Motor neuron (in vitro differentiated cells): ENCODE data around the gene SOAT1. TPM values are rescaled to one million over a fixed set of nuclear protein-coding genes. Genes with fewer than 3 reads are reported as not detected.
"Not testable (repeated sequence)": the region's sequence is repeated elsewhere in the genome, so short reads cannot be mapped to it uniquely, and the experiment has no call there.

Experiments
- ATAC-seq, 8 experiments: fragments of 200-7000 bp; cut with Tn5 transposase; replicated peaks in 6 of 8; 2 replicates each; pipeline ENCODE4 v1.8.0; 2021; ENCODE audit warnings: mild to moderate bottlenecking in 8 of 8, moderate library complexity in 8 of 8
- H3K27ac ChIP-seq, 2 donors: fragments of 250-450 bp; sonication (Bioruptor Pico); 2 replicates each; pipeline ENCODE4 v1.9.0; 2021; ENCODE audit warnings: antibody characterized with exemption in 2 of 2, mild to moderate bottlenecking in 2 of 2, moderate library complexity in 1 of 2
- H3K4me1 ChIP-seq, 2 donors: fragments of 250-450 bp; sonication (Bioruptor Pico); replicated peaks in 1 of 2; 2 replicates each; pipeline ENCODE4 v1.6.1; 2021; ENCODE audit warnings: antibody characterized with exemption in 2 of 2, mild to moderate bottlenecking in 2 of 2, moderate library complexity in 1 of 2
- H3K4me3 ChIP-seq, 5 donors: fragments of 250-450 bp; sonication (Bioruptor Pico); 2 replicates each; pipeline ENCODE4 v1.9.0; 2021; ENCODE audit warnings: antibody characterized with exemption in 5 of 5, mild to moderate bottlenecking in 5 of 5, moderate library complexity in 4 of 5
- WGBS, 10 experiments: fragments of 450-650 bp; shearing (Covaris generic); methylation state at CpG; one replicate each; pipeline ENCODE4 v1.0.0; 2022; 5-methylcytosine and 5-hydroxymethylcytosine counted together
- in situ Hi-C, 9 experiments: fragments of 400-800 bp; cut with MboI; loops; one replicate each; pipeline ENCODE4 v1.15.0; 2021; ENCODE audit warnings: low sequenced_read_pairs in 9 of 9, low pct_unique_long_range_greater_than_20kb in 2 of 9; ENCODE audit not compliant: unreplicated experiment in 9 of 9
- total RNA-seq, 8 experiments: library from RNA; unstranded; fragments of 300-600 nt; gene quantifications; 2 replicates each; pipeline versions ENCODE4 v1.2.3 to v1.2.4, GENCODE V29; 2022

SOAT1 gene
- total RNA-seq: 10 to 100 TPM in 6 of 8 experiments, 1 to 10 TPM in 2; 9.3 to 35.2 (median 11.8) TPM

GRCh38 chr1:179293340-179294327, at the start of gene SOAT1:
Gene SOAT1, plus strand, starts transcription at chr1:179293797. Its CDS starts 8,888 bp downstream, at chr1:179302685.
- peak; percentile 89 to 99 (median 98) for ATAC-seq
- in situ Hi-C loops: no loop called here
- WGBS, 10 experiments: 0 to 10% (median 1%) methylated on average over 1 to 17 of the region's 71 CpGs; no CpG with 5 or more reads in 1 of the 10 experiments
- peak within 1 kb of the TSS; percentile 58 to 96 (median 69) for H3K4me3 ChIP-seq
- H3K27ac ChIP-seq: peak within 1 kb of the TSS; percentile 81 to 83
- peaks cover 6 to 16% of the 10 kb centered on the region in 2 donors for H3K4me1 ChIP-seq

DNA sequence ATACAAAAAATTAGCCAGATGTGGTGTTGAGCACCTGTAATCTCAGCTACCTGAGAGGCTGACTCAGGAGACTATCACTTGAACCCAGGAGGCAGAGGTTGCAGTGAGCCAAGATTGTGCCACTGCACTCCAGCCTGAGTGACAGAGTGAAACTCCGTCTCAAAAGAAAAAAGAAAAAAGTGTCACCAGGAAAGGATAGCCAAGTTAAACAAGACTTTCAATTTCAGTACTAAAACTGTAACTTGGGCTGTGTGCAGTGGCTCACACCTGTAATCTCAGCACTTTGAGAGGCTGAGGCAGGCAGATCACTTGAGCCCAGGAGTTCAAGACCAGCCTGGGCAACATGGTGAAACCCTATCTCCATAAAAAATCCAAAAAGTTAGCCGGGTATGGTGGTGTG, 48.2 kb upstream of the SOAT1 start:
- WGBS, 10 experiments: 29 to 100% (median 83%) methylated on average over 1 to 2 of the region's 2 CpGs; no CpG with 5 or more reads in 2 of the 10 experiments
- H3K27ac ChIP-seq, H3K4me1 ChIP-seq, H3K4me3 ChIP-seq, ATAC-seq: not testable (repeated sequence)
- in situ Hi-C loops: loop anchor here in 1 of 9 experiments (25.0 kb wide), 1 partner anchor 117 kb away; the partner anchor contains the start of gene AXDND1

DNA sequence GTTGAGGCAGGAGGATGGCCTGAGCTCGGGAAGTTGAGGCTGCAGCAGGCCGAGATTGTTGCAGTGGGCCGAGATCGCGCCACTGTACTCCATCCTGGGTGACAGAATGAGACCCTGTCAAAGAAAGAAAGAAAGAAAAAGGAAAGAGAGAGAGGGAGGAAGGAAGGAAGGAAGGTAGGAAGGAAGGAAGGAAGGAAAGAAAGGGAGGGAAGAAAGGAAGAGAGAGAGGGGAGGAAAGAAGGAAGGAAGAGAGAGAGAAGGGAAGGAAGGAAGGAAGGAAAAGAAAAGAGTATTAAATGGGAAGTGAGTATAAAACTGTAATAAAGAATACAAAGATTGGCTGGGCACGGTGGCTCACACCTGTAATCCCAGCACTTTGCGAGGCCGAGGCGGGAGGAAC, 45.7 kb upstream of the SOAT1 start:
- in situ Hi-C loops: loop anchor here in 1 of 9 experiments (25.0 kb wide), 1 partner anchor 114 kb away; the partner anchor contains the start of gene AXDND1
- no peak overlapping the region for H3K27ac ChIP-seq
- no peak for ATAC-seq
- no peak overlapping the region for H3K4me3 ChIP-seq
- WGBS, 10 experiments: 78 to 94% (median 88%) methylated on average over 3 to 9 of the region's 9 CpGs; no CpG with 5 or more reads in 2 of the 10 experiments
- no peaks in the 10 kb centered on the region for H3K4me1 ChIP-seq

DNA sequence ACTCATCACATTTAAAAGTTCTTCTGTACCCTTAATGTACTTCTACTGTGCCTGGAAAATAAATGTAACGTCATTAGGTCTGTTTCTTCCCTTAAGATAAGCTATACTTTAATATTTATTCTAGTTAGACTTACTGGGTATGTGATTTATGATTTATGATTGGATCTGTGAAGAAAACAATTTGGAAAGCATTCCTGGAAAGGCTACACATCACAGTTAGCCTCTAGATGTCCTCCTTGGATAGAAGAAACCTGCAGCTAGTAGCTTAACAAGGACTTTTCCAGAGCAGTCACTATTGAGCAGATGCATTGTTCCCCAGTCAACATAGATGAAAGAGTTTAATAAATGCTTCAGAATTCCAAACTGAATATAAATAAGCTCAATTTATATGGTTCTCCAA, 41.9 kb upstream of the SOAT1 start:
- no peak overlapping the region for H3K27ac ChIP-seq
- 17 to 100% (median 42%) methylated on average over 1 of the region's 1 CpG; no CpG with 5 or more reads in 2 of the 10 experiments for WGBS, 10 experiments
- H3K4me1 ChIP-seq: no peaks in the 10 kb centered on the region
- in situ Hi-C loops: no loop called here
- H3K4me3 ChIP-seq: no peak overlapping the region
- ATAC-seq: peak in 3 of 8 experiments; percentile 71 to 84 (median 73)

DNA sequence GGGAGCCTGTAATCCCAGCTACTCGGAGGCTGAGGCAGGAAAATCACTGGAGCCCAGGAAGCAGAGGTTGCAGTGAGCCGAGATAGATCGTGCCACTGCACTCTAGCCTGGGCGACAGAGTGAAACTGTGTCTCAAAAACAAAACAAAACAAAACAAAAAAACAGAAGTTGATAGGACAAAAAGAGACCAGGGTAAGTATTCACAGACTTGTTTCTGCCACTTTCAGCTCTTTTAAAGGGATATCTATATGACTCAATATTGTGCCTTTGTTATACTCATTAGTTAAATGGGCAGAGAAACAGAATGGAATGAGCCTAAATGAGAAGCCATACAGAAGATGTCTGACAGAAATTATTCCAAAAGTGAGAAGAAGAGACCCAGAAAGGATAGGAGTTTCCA, 41.0 kb upstream of the SOAT1 start:
- 53 to 100% (median 77%) methylated on average over 1 to 4 of the region's 4 CpGs; no CpG with 5 or more reads in 1 of the 10 experiments for WGBS, 10 experiments
- ATAC-seq: no peak
- no peak overlapping the region for H3K27ac ChIP-seq
- no peak overlapping the region for H3K4me3 ChIP-seq
- in situ Hi-C loops: no loop called here
- H3K4me1 ChIP-seq: no peaks in the 10 kb centered on the region

DNA sequence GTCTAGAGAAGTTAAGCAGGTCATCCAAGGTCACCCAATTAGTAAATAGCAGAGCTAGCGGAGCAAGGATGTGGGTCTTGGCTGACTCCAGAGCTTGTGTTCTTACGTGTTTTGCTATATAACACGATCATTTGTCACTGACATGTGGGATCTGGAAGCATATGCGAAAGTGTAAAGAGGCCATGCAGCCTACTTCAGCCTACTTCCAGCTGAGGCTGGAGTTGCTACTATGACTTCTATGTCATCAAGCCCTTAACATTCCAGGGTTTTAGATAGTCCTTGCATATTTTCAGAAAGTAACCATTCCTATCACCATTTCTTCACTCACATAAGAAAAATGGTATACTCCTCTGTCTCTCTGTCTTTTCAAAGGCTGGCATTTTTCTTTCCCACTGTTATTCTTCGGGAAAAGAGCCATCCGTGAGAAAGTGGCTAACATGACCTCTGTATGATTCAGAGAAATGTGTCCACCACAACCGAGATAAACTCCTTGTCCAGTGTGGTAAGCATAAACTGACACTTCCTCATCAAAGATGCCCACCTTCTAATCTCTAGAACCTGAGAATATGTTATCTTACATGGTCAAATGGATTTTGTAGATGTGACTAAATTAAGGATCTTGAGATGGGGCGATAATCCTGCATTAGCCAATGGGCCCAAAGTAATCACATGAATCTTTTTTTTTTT, 40.2 kb upstream of the SOAT1 start:
- no peak overlapping the region for H3K4me3 ChIP-seq
- ATAC-seq: peak in 1 of 8 experiments; percentile 33
- WGBS, 10 experiments: 52 to 100% (median 82%) methylated on average over 1 to 8 of the region's 8 CpGs
- H3K4me1 ChIP-seq: no peaks in the 10 kb centered on the region
- H3K27ac ChIP-seq: no peak overlapping the region
- in situ Hi-C loops: no loop called here

GRCh38 chr1:179262183-179262582, 31.4 kb upstream of the SOAT1 start:
- in situ Hi-C loops: no loop called here
- no peak overlapping the region for H3K27ac ChIP-seq
- WGBS, 10 experiments: 33 to 100% (median 88%) methylated on average over 1 of the region's 1 CpG; no CpG with 5 or more reads in 3 of the 10 experiments
- H3K4me1 ChIP-seq: no peaks in the 10 kb centered on the region
- ATAC-seq: no peak
- no peak overlapping the region for H3K4me3 ChIP-seq

DNA sequence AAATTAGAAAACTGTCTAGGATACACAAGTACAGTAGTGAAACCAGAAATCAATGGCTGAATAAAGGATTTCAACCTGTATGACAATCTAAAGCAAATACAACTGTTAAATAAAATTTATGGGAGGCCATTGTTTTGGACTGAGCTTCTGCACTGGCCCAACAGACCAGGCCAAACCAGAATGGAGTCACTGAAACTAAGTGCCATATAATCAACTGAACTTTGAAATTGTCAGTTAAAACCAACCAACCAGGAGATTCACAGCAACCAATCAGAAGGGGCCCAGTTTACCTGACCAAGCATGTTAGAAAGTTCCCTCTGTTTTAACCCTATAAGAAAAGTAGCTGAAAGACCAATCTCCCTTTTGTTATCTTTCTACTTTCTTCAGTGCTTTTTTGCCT, 30.5 kb upstream of the SOAT1 start:
- in situ Hi-C loops: no loop called here
- no peak for ATAC-seq

DNA sequence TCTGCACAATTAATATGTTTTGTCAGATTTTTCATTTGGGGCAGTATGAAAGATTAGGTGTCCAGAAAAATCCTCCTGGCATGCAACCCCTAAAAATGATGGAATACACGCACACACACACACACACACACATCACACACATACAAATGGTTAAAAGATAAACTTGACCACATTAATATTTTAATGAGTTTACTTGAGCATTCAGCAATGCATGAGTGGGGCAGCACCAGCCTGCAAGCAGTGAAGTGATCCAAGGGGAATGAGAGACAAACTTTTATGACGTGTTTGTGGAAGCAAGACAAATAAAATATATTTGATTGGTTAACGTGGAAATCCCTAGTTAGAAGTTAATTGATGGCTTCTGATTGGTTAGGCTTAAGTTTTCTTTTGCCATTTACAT, 29.1 kb upstream of the SOAT1 start:
- WGBS, 10 experiments: 0 to 100% (median 72%) methylated on average over 1 to 3 of the region's 3 CpGs; no CpG with 5 or more reads in 3 of the 10 experiments
- Histone ChIP-seq H3K4me1 (no peaks in the 10 kb centered on the region), H3K27ac (no peak overlapping the region), H3K4me3 (no peak overlapping the region)
- in situ Hi-C loops: no loop called here
- ATAC-seq: no peak

More for the DNA sequence above, 30.5 kb upstream of the SOAT1 start:
- Histone ChIP-seq H3K4me1 (no peaks in the 10 kb centered on the region), H3K27ac (no peak overlapping the region), H3K4me3 (no peak overlapping the region)

DNA sequence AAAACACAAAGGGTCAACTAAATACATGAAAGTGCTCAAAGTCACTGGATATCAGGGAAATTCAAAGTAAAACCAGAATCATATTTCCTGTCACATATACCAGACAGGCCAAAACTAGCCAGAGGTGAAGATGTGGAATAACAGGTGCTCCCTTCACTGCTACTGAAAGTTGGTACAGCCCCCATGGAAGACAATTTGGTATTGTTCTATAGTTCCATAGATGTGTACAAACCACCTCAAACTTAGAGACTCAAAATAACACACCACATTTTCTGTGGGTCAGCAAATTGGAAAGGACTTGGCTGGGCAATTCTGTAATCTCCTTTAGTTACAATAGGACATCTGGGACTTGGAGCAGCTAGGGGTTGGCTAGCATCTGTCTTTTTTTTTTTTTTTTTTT, 24.5 kb upstream of the SOAT1 start:
- Histone ChIP-seq H3K27ac (no peak overlapping the region), H3K4me1 (no peaks in the 10 kb centered on the region), H3K4me3 (no peak overlapping the region)
- in situ Hi-C loops: no loop called here
- ATAC-seq: no peak

DNA sequence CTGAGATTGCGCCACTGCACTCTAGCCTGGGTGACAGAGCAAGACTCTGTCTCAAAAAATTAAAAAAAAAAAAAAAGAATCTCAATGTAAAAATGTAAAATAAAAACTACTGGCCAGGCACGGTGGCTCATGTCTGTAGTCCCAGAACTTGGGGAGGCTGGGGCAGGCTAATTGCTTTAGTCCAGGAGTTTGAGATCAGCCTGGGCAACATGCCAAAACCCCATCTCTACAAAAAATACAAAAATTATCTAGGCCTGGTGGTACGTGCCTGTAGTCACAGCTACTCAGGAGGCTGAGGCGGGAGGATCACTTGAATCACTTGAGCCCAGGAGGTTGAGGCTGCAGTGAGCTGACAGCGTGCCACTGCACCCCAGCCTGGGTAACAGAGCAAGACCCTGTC, 19.2 kb upstream of the SOAT1 start:
- H3K27ac ChIP-seq, in situ Hi-C loops, ATAC-seq, H3K4me1 ChIP-seq, H3K4me3 ChIP-seq: not testable (repeated sequence)
- WGBS, 10 experiments: 72 to 100% (median 90%) methylated on average over 2 to 5 of the region's 5 CpGs; no CpG with 5 or more reads in 2 of the 10 experiments

GRCh38 chr1:179278920-179279319, 14.7 kb upstream of the SOAT1 start:
- in situ Hi-C loops: no loop called here
- ATAC-seq: no peak
- no peak overlapping the region for H3K4me3 ChIP-seq
- 79 to 100% (median 93%) methylated on average over 1 to 5 of the region's 5 CpGs; no CpG with 5 or more reads in 2 of the 10 experiments for WGBS, 10 experiments
- H3K4me1 ChIP-seq: no peaks in the 10 kb centered on the region
- no peak overlapping the region for H3K27ac ChIP-seq

DNA sequence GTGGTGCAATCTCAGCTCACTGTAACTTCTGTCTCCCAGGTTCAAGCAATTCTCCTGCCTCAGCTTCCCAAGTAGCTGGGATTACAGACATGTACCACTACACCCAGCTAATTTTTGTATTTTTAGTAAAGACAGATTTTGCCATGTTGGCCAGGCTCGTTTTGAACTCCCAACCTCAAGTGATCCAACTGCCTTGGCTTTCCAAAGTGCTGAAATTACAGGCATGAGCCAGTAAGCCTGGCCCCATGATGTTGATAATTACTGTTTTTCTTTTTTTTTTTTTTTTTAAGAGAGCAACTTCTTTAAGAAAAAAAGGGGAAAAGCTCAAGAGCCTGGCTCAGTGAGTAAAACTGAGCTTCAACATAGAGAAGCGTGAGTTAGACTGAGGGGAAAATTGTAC, 9.6 kb upstream of the SOAT1 start:
- Histone ChIP-seq H3K4me1 (no peaks in the 10 kb centered on the region), H3K27ac (no peak overlapping the region), H3K4me3 (no peak overlapping the region)
- in situ Hi-C loops: no loop called here
- ATAC-seq: no peak
- WGBS, 10 experiments: 11 to 100% (median 76%) methylated on average over 1 to 2 of the region's 2 CpGs; no CpG with 5 or more reads in 2 of the 10 experiments
